Mucosa of stomach (tissue), 1 donor: ENCODE results near the gene KRT1.
"Not testable (repeated sequence)": the region's sequence is repeated elsewhere in the genome, so short reads cannot be mapped to it uniquely, and the experiment has no call there.

ENCODE experiments used
- H3K27me3 ChIP-seq: one replicate; pipeline ENCODE4 v1.7.0; 2013; ENCODE audit warnings: mild to moderate bottlenecking, low read length; ENCODE audit not compliant: control insufficient read depth, insufficient read depth
- H3K36me3 ChIP-seq: one replicate; pipeline ENCODE4 v1.7.0; 2013; ENCODE audit warnings: low read length; ENCODE audit not compliant: control insufficient read depth, insufficient read depth
- H3K4me1 ChIP-seq: one replicate; pipeline ENCODE4 v1.7.0; 2013; ENCODE audit warnings: mild to moderate bottlenecking, low read length; ENCODE audit not compliant: control insufficient read depth, insufficient read depth
- H3K4me3 ChIP-seq: one replicate; pipeline ENCODE4 v1.7.0; 2013; ENCODE audit warnings: low read length
- H3K9ac ChIP-seq: one replicate; pipeline ENCODE4 v1.7.0; 2013; ENCODE audit warnings: mild to moderate bottlenecking, low read length, moderate library complexity
- H3K9me3 ChIP-seq: one replicate; pipeline ENCODE4 v1.7.0; 2013; ENCODE audit warnings: mild to moderate bottlenecking, low read length, moderate library complexity; ENCODE audit not compliant: control insufficient read depth
- donor health status: Pancreatic carcinoma.

KRT1 gene

DNA sequence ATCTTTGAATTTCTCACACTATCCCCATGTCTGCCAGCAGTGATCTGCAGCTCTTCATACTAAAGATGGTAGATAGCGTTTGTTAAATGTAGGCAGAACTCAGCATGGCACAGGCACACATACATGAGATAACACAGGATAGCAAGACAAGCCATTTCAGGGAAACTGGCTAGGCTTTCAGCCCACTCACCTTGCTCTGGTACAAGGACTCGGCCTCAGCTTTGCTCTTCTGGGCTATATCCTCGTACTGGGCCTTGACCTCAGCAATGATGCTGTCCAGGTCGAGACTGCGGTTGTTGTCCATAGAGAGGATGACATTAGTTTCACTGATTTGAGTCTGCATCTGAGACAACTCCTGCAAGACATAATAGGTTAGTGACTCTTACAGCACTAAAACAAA is 3.1 kb downstream of the KRT1 start:
- Histone ChIP-seq H3K9me3 (no peaks in the 10 kb centered on the region), H3K36me3 (no peaks in the 10 kb centered on the region), H3K4me3 (no peak overlapping the region)

DNA sequence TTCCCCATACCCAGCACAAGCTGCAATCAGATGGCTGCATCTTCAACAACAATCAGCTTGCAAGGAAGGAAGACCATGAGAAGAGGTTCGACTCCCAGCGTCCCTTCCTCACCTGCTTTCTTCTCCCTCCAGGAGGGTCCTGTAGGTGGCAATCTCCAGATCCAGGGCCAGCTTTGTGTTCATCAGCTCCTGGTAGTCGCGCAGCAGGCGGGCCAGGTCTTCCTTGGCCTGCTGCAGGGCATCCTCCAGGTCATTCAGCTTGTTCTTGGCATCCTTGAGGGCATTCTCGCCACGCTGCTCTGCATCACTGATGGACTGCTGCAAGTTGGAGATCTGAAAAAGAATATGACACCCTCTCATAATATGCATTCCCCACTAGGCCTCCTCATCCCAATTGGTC is 4.0 kb downstream of the KRT1 start:
- no peak overlapping the region for H3K9ac ChIP-seq
- no peak overlapping the region for H3K4me3 ChIP-seq
- H3K27me3 ChIP-seq, result no peaks in the 10 kb centered on the region
- H3K4me1 ChIP-seq, result no peaks in the 10 kb centered on the region
- no peaks in the 10 kb centered on the region for H3K9me3 ChIP-seq
- no peaks in the 10 kb centered on the region for H3K36me3 ChIP-seq

More for the DNA sequence above, 3.1 kb downstream of the KRT1 start:
- H3K9ac ChIP-seq, result no peak overlapping the region
- no peaks in the 10 kb centered on the region for H3K27me3 ChIP-seq
- no peaks in the 10 kb centered on the region for H3K4me1 ChIP-seq

DNA sequence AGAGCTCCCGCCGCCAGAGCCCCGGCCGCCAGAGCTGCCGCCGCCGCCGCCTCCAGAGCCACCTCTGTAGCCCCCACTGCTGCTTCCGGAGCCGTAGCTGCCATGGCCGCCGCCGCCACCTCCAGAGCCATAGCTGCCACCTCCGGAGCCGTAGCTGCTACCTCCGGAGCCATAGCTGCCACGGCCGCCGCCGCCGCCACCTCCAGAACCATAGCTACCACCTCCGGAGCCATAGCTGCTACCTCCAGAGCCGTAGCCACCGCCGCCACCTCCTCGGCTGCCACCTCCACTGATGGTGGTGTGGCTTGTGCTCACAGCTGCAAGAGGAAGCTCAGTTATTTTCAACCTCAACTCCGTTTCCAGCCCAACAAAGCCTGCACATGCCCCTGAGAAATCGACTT is 4.9 kb downstream of the KRT1 start:
- Histone ChIP-seq H3K36me3 (no peaks in the 10 kb centered on the region), H3K4me3 (no peak overlapping the region), H3K9ac (no peak overlapping the region), H3K9me3 (no peaks in the 10 kb centered on the region), H3K27me3 (no peaks in the 10 kb centered on the region), H3K4me1 (no peaks in the 10 kb centered on the region)

DNA sequence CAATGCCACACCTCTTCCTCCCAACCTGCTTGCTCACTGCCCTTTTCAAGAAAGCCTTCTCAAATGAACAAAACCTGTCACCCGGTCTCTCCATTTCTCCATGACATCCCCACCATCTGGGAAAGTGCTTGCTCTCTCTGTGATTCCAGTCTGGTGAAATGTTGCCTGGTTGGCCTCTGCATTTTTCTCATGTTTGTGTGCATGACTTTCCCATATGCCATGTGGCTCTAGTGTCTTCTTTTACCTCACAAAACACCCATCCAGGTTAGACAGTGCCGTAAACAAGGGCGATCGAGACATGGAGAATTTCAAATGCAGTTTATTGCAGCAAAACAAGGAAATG is 5.8 kb downstream of the KRT1 start:
- Histone ChIP-seq H3K27me3 (no peaks in the 10 kb centered on the region), H3K4me1 (no peaks in the 10 kb centered on the region), H3K4me3 (no peak overlapping the region), H3K36me3 (no peaks in the 10 kb centered on the region), H3K9ac (no peak overlapping the region), H3K9me3 (no peaks in the 10 kb centered on the region)

DNA sequence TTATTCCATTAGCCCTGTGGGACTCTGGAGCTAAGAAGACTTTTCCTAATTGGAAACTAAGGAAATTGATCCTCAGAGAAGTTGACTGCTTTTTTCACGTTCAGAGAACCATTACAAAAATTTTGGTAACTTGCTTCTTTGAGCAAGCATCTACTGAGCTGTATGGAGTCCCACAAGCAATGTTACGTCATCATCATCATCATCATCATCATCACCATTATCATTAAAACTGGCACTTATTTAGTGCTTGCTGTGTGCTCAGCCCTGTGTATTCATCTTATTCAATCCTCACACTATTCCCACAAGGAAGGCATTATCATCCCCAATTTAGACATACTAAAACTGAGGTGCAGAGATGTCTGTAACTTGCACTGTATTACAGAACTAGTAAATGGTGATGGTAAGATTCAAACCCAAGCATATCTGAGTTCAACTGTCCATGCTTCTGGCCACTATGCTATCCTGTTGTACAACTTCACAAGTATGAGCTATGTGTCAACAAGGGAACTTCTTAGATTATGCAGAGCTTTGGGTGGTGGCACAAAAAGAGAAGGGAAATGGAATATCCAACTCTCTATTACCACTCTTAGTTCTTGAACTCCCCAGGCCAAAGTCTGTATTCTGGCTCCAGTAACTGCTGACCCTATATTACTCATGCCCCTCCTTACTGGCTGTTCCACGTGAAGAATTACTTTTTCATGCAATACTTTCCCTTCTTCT is 6.3 kb downstream of the KRT1 start:
- no peak overlapping the region for H3K9ac ChIP-seq

DNA sequence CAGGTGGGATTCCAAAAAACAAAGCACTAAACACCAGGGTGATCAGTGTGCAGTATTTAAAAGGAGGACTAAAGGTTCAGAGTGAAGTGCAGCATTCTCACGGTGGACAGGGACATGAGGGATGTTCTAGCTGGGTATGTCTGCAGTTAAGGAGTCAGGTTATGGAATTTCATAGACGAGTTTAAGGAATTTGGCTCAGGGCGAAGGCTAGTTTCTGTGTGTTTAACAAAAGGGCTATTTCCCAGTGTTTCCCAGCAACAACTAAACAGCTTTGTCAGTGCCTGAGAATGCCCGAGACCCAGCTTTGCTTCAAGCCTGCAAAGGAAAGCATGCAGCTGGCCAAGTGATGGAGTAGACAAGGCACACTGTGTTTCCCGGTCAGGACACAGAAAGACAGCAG is 7.0 kb downstream of the KRT1 start:
- Histone ChIP-seq H3K9me3 (no peaks in the 10 kb centered on the region), H3K4me3 (no peak overlapping the region), H3K36me3 (no peaks in the 10 kb centered on the region), H3K4me1 (no peaks in the 10 kb centered on the region), H3K27me3 (no peaks in the 10 kb centered on the region), H3K9ac (no peak overlapping the region)

More for the DNA sequence above, 6.3 kb downstream of the KRT1 start:
- Histone ChIP-seq H3K4me1 (no peaks in the 10 kb centered on the region), H3K4me3 (no peak overlapping the region), H3K9me3 (no peaks in the 10 kb centered on the region), H3K27me3 (no peaks in the 10 kb centered on the region), H3K36me3 (no peaks in the 10 kb centered on the region)

DNA sequence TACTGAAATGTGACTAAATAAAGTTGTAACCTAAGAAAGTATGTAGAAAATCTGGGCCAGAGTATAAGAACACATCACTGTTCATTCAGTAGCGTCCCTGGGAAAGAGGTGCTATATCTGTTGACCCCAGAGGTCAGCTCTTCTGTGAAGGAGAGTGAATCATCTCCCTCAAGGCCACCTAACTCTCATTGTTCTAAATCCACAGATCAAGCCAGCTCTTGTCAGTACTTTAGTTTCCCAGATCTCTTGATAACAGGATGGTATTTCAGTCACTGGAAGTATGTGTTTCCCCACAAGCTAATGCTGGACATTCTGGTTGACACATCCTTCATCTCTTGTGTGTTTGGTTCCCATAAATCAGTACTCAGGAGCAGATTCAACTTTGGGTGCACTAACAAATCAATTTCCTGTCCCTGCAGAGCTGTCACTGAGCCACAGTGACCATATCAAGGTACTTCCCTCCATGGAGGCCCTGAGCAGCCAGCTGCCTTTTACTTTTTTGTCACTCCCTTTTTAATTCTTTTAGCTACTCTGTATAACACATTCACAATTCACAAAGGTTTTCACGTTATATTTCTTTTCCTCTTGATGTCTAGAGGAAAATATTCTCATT is 7.8 kb downstream of the KRT1 start:
- Histone ChIP-seq H3K27me3 (no peaks in the 10 kb centered on the region), H3K9ac (no peak overlapping the region), H3K9me3 (no peaks in the 10 kb centered on the region), H3K4me3 (no peak overlapping the region), H3K36me3 (no peaks in the 10 kb centered on the region), H3K4me1 (no peaks in the 10 kb centered on the region)

DNA sequence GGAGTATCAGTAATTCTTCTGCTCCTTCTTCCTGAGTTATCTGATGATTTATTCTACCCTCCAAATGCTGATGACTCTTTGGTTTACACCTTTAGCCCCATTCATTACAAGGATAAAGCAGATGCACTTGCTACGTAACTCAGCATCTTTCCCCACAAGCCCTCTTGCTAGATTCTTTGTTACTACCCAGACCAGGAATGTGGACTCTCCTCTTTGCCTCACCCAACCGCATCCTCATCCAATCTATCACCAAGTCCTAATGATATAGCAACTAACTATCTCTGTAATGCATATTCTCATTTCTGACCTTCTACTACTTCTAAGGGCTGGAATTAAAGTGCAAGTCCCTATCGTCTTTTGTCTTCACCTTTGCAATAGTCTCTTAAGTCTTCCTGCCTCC is 9.2 kb downstream of the KRT1 start:
- no peak overlapping the region for H3K4me3 ChIP-seq
- no peaks in the 10 kb centered on the region for H3K9me3 ChIP-seq

DNA sequence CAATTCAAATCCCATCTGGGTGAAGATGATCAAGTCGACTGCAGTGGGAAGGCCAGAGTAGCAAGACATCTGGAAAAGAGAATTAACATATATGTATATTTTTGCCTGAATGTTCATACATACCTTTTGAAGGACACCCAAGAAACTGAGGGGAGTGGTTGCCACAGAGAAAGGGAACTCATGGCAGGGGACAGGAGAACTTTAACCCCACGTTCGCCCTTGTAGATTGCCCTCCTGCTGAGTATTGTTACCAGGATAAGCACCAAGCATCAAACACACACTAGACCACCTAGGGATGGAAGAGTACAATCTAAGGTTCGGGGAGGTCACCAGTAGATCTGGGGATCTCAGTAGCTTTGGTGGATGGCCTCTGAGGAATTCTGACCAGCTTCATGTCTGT is 9.7 kb downstream of the KRT1 start:
- Histone ChIP-seq H3K9ac (no peak overlapping the region), H3K4me1 (no peaks in the 10 kb centered on the region), H3K27me3 (no peaks in the 10 kb centered on the region), H3K36me3 (no peaks in the 10 kb centered on the region), H3K4me3 (no peak overlapping the region), H3K9me3 (no peaks in the 10 kb centered on the region)

More for the DNA sequence above, 9.2 kb downstream of the KRT1 start:
- H3K4me1 ChIP-seq, result no peaks in the 10 kb centered on the region
- no peaks in the 10 kb centered on the region for H3K36me3 ChIP-seq
- no peaks in the 10 kb centered on the region for H3K27me3 ChIP-seq
- H3K9ac ChIP-seq, result no peak overlapping the region

DNA sequence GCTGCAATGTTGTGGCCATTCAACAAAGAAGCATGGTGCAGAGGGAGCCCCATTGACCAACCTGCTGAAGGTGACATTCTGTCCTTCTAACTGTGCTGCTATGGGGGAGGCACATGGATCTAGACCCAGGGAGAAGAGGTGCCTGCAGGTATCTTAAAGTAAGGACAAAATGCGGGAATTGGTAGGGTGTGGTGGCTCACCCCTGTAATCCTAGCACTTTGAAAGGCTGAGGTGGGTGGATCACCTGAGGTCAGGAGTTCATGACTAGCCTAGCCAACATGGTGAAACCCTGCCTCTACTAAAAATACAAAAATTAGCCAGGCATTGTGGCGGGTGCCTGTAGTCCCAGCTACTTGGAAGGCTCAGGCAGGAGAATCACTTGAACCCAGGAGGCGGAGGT is 10.3 kb downstream of the KRT1 start:
- H3K36me3 ChIP-seq, H3K9me3 ChIP-seq, H3K4me3 ChIP-seq, H3K27me3 ChIP-seq, H3K9ac ChIP-seq, H3K4me1 ChIP-seq: not testable (repeated sequence)

DNA sequence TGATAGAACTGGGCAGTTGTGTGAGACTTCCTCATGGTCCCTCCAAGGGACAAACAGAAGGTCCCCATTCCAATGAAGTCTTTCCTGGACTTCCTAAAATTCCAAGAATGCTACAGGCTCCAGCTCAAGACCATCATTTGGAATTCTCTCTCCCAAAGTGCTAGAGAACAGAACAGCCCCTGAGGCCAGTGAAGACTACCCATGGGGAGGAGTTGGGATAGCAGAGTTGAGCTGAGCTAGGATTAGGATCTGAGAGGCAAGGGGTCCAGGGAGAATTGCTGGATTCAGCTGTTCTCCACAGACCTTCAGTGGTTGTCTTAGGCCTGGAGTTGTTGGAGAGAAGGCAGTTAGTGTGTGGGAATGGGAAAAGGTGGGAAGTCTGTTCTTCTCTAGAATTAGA is 10.8 kb downstream of the KRT1 start:
- Histone ChIP-seq H3K27me3 (peaks cover 4% of the 10 kb centered on the region), H3K4me1 (no peaks in the 10 kb centered on the region), H3K36me3 (no peaks in the 10 kb centered on the region), H3K4me3 (no peak overlapping the region), H3K9ac (no peak overlapping the region), H3K9me3 (no peaks in the 10 kb centered on the region)

DNA sequence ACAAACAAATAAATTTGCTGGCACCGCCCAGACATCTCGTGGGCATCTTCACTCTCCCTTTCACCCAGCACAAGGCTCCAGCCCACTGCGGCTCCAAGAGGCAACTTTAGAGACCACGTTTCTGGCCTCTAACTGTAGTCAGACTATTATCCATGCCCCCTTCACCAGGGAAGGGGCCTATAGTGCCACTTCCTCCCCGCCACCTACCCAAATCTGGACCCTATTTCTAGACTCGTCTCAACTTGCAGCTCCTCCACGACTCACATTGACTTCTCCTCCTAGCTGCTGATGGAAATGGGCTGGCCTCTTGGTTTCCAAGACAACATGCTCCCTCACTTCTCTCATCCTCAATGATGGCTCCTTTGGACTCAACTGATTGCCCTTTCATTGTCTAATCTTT is 12.3 kb downstream of the KRT1 start:
- Histone ChIP-seq H3K9me3 (no peaks in the 10 kb centered on the region), H3K4me1 (no peaks in the 10 kb centered on the region), H3K4me3 (no peak overlapping the region), H3K9ac (no peak overlapping the region), H3K36me3 (no peaks in the 10 kb centered on the region), H3K27me3 (peaks cover 4% of the 10 kb centered on the region)

DNA sequence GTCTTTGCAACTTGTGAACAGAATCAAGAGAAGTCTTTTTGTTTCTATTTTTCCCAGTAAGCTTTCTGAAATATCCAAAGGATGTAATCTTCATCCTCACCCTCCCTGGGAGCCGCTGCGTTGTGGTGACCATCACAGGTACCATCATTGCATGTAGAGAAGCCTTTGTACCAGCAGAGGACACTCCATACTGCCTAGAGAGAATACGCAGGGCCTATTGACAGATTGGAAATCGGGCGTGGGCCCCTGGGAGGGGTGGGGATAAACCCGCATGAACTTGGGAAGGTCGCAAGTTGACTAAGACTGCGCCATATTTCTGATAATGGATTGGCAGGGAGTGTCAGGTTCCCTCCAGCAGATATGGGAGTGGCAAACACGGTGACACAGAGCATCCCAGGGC is 12.7 kb downstream of the KRT1 start:
- Histone ChIP-seq H3K36me3 (no peaks in the 10 kb centered on the region), H3K9me3 (no peaks in the 10 kb centered on the region), H3K4me1 (no peaks in the 10 kb centered on the region), H3K9ac (no peak overlapping the region), H3K4me3 (no peak overlapping the region), H3K27me3 (peaks cover 4% of the 10 kb centered on the region)
